ENCODE measurements around the gene PIGQ. TPM values are rescaled to one million over a fixed set of nuclear protein-coding genes. Genes with fewer than 3 reads are reported as not detected.

PIGQ gene
- total RNA-seq, 1 experiment from 2014 or later, result 58.0 TPM

GRCh38 chr16:616733-617586, 47.2 kb downstream of the PIGQ start:
- H3K4me1 Mint-ChIP-seq, result peaks cover 6% of the 10 kb centered on the region in 2 experiments
- H3K23me2 ChIP-seq (ENCODE audit: insufficient read length, low read depth, low read length, poor library complexity, severe bottlenecking), result no peaks in the 10 kb centered on the region
- 0 out of 5 replicates have a peak, but pooled peaks cover 0 to 3% of the 10 kb centered on the region in 2 experiments for H3K9me3 Mint-ChIP-seq
- H3K4me1 ChIP-seq (ENCODE audit: insufficient read depth, low read length), result no peaks in the 10 kb centered on the region
- no peak overlapping the region for H3K27ac Mint-ChIP-seq
- H3K9me3 ChIP-seq (ENCODE audit: control insufficient read depth, low read depth, low read length), result no peaks in the 10 kb centered on the region
- no peak overlapping the region for H3K9ac ChIP-seq (ENCODE audit: extremely low read depth, insufficient read length, low read length)
- no peak overlapping the region for H3K14ac ChIP-seq (ENCODE audit: insufficient read depth, low read length)
- no peak for TF ChIP-seq CTCF (conservative IDR thresholded peaks at IDR 0.05)
- H2BK20ac ChIP-seq (ENCODE audit: low read depth, low read length, poor library complexity, severe bottlenecking), result no peak overlapping the region
- H4K20me1 ChIP-seq (ENCODE audit: control insufficient read depth, insufficient read depth, insufficient read length), result no peaks in the 10 kb centered on the region
- no peak overlapping the region for H3K23ac ChIP-seq (ENCODE audit: insufficient read length, low read depth, low read length)
- H4K5ac ChIP-seq (ENCODE audit: insufficient read length, low read depth, low read length), result no peak overlapping the region
- no peaks in the 10 kb centered on the region for H3K27me3 ChIP-seq (ENCODE audit: insufficient read depth, low read length)
- no peaks in the 10 kb centered on the region for H3K27me3 Mint-ChIP-seq (ENCODE audit: low read depth)
- WGBS (ENCODE audit: extremely low coverage, insufficient read length, low lambda C conversion rate), result no CpG with 5 or more reads among the region's 39 CpGs
- no peak overlapping the region for H2BK5ac ChIP-seq (ENCODE audit: insufficient read length, low read length)
- H3K27ac ChIP-seq (ENCODE audit: insufficient read length, low read depth, low read length), result no peak overlapping the region
- H3K4me3 Mint-ChIP-seq, result no peak overlapping the region
- no peak overlapping the region for H3K18ac ChIP-seq (ENCODE audit: insufficient read length, low read depth, low read length)
- no peak overlapping the region for H4K8ac ChIP-seq (replicated peaks; ENCODE audit: insufficient read length, low read depth, low read length)
- H2AFZ ChIP-seq (ENCODE audit: low read length), result no peak overlapping the region
- DNase-seq, result no peak
- H2AK5ac ChIP-seq (ENCODE audit: insufficient read length, low read length), result no peak overlapping the region
- no peak overlapping the region for H3K4ac ChIP-seq (ENCODE audit: low read depth, low read length)
- H4K91ac ChIP-seq (ENCODE audit: insufficient read length, low read depth, low read length), result no peak overlapping the region
- H3K4me2 ChIP-seq (ENCODE audit: insufficient read depth, insufficient read length, low read length), result no peak overlapping the region
- no peak overlapping the region for H2BK120ac ChIP-seq (ENCODE audit: low read depth, low read length, poor library complexity, severe bottlenecking)
- H3K79me1 ChIP-seq (ENCODE audit: insufficient read depth, low read depth, low read length, poor library complexity, severe bottlenecking), result no peaks in the 10 kb centered on the region
- H3T11ph ChIP-seq (ENCODE audit: low read length), result no peak overlapping the region
- H3K36me3 Mint-ChIP-seq (ENCODE audit: insufficient read depth in 1 of 3, low read depth in 3 of 3), result peaks cover 7 to 11% (median 11%) of the 10 kb centered on the region in 3 experiments; a peak in 6 of 7 replicates
- H2BK12ac ChIP-seq (ENCODE audit: insufficient read length, low read depth, low read length), result no peak overlapping the region
- H3K56ac ChIP-seq (ENCODE audit: insufficient read length, low read depth, low read length), result no peak overlapping the region
- H2BK15ac ChIP-seq (ENCODE audit: low read depth, low read length), result no peak overlapping the region
- H3K79me2 ChIP-seq (ENCODE audit: insufficient read depth, low read length), result no peaks in the 10 kb centered on the region
